H9 (cell line): ENCODE results near the gene SCAMP5. TPM values are rescaled to one million over a fixed set of nuclear protein-coding genes. Genes with fewer than 3 reads are reported as not detected.

Source experiments
- DNase-seq: peaks from one replicate; pipeline ENCODE4 v3.0.0-alpha.2; 2017
- H2AFZ ChIP-seq: one replicate; pipeline ENCODE4 v1.6.1; 2013; ENCODE audit warnings: mild to moderate bottlenecking, low read length, control low read depth, moderate library complexity
- H2AK5ac ChIP-seq: 2 replicates; pipeline ENCODE4 v1.6.1; 2013; ENCODE audit warnings: low read length, control low read depth, mixed read lengths; ENCODE audit not compliant: insufficient read length
- H2BK120ac ChIP-seq: one replicate; pipeline ENCODE4 v1.6.1; 2013; ENCODE audit warnings: low read depth, mild to moderate bottlenecking, low read length, control low read depth, inconsistent platforms; ENCODE audit not compliant: poor library complexity, severe bottlenecking
- H2BK12ac ChIP-seq: 2 replicates; pipeline ENCODE4 v1.6.1; 2013; ENCODE audit warnings: low read length, control low read depth, mixed read lengths, low read depth; ENCODE audit not compliant: insufficient read length
- H2BK15ac ChIP-seq: 2 replicates; pipeline ENCODE4 v1.6.1; 2013; ENCODE audit warnings: low read depth, low read length, control low read depth
- H2BK20ac ChIP-seq: one replicate; pipeline ENCODE4 v1.6.1; 2013; ENCODE audit warnings: low read depth, mild to moderate bottlenecking, low read length, control low read depth, inconsistent platforms; ENCODE audit not compliant: poor library complexity, severe bottlenecking
- H2BK5ac ChIP-seq: 2 replicates; pipeline ENCODE4 v1.6.1; 2013; ENCODE audit warnings: low read length, control low read depth, mixed read lengths; ENCODE audit not compliant: insufficient read length
- H3K14ac ChIP-seq: 2 replicates; pipeline ENCODE4 v1.6.1; 2013; ENCODE audit warnings: low read length, control low read depth; ENCODE audit not compliant: insufficient read depth
- H3K18ac ChIP-seq: 2 replicates; pipeline ENCODE4 v1.6.1; 2013; ENCODE audit warnings: low read depth, mild to moderate bottlenecking, mixed read lengths, low read length, control low read depth; ENCODE audit not compliant: insufficient read length
- H3K23ac ChIP-seq: 2 replicates; pipeline ENCODE4 v1.6.1; 2013; ENCODE audit warnings: low read length, control low read depth, mixed read lengths, low read depth; ENCODE audit not compliant: insufficient read length
- H3K23me2 ChIP-seq: 2 replicates; pipeline ENCODE4 v1.6.1; 2013; ENCODE audit warnings: low read depth, mild to moderate bottlenecking, mixed read lengths, low read length, control low read depth; ENCODE audit not compliant: insufficient read length, poor library complexity, severe bottlenecking
- H3K27ac ChIP-seq: 2 replicates; pipeline ENCODE4 v1.5.1; 2013; ENCODE audit warnings: low read length, control low read depth, mixed read lengths, low read depth; ENCODE audit not compliant: insufficient read length
- H3K27me3 ChIP-seq: 2 replicates; pipeline ENCODE4 v1.6.1; 2013; ENCODE audit warnings: low read length, control low read depth, inconsistent platforms; ENCODE audit not compliant: insufficient read depth
- H3K4ac ChIP-seq: 2 replicates; pipeline ENCODE4 v1.6.1; 2013; ENCODE audit warnings: low read depth, mild to moderate bottlenecking, control low read depth, inconsistent platforms, low read length, moderate library complexity
- H3K4me1 ChIP-seq: 2 replicates; pipeline ENCODE4 v1.6.1; 2013; ENCODE audit warnings: low read length, control low read depth, inconsistent platforms; ENCODE audit not compliant: insufficient read depth
- H3K4me2 ChIP-seq: 2 replicates; pipeline ENCODE4 v1.6.1; 2013; ENCODE audit warnings: low read length, control low read depth, mixed read lengths; ENCODE audit not compliant: insufficient read length, insufficient read depth
- H3K56ac ChIP-seq: 2 replicates; pipeline ENCODE4 v1.6.1; 2013; ENCODE audit warnings: low read depth, mild to moderate bottlenecking, mixed read lengths, low read length, control low read depth; ENCODE audit not compliant: insufficient read length
- H3K79me1 ChIP-seq: 2 replicates; pipeline ENCODE4 v1.6.1; 2013; ENCODE audit warnings: low read depth, mild to moderate bottlenecking, moderate library complexity, low read length, control low read depth, inconsistent platforms; ENCODE audit not compliant: insufficient read depth, poor library complexity, severe bottlenecking
- H3K79me2 ChIP-seq: 2 replicates; pipeline ENCODE4 v1.6.1; 2013; ENCODE audit warnings: low read length, control low read depth, inconsistent platforms; ENCODE audit not compliant: insufficient read depth
- H3K9ac ChIP-seq: 2 replicates; pipeline ENCODE4 v1.6.1; 2013; ENCODE audit warnings: low read length, control low read depth, mixed read lengths; ENCODE audit not compliant: insufficient read length; ENCODE audit errors: extremely low read depth
- H3K9me3 ChIP-seq: one replicate; pipeline ENCODE4 v1.6.1; 2013; ENCODE audit warnings: low read depth, low read length, inconsistent platforms; ENCODE audit not compliant: control insufficient read depth
- H3T11ph ChIP-seq: one replicate; pipeline ENCODE4 v1.6.1; 2013; ENCODE audit warnings: mild to moderate bottlenecking, low read length, control low read depth, inconsistent platforms
- H4K20me1 ChIP-seq: one replicate; pipeline ENCODE4 v1.6.1; 2013; ENCODE audit not compliant: control insufficient read depth, insufficient read length, insufficient read depth
- H4K5ac ChIP-seq: 2 replicates; pipeline ENCODE4 v1.6.1; 2013; ENCODE audit warnings: low read depth, mild to moderate bottlenecking, mixed read lengths, low read length, control low read depth; ENCODE audit not compliant: insufficient read length
- H4K8ac ChIP-seq: replicated peaks from 2 replicates; pipeline ENCODE4 v1.6.1; 2013; ENCODE audit warnings: low read length, control low read depth, mixed read lengths, low read depth; ENCODE audit not compliant: insufficient read length
- H4K91ac ChIP-seq: 2 replicates; pipeline ENCODE4 v1.6.1; 2013; ENCODE audit warnings: low read depth, mild to moderate bottlenecking, moderate library complexity, mixed read lengths, low read length, control low read depth; ENCODE audit not compliant: insufficient read length
- H3K27ac Mint-ChIP-seq, 3 experiments: 2 replicates in 2 of 3; 3 replicates in 1 of 3; pipeline ENCODE4 v1.8.0; 2020 to 2021; ENCODE audit warnings: mixed read lengths in 3 of 3, mild to moderate bottlenecking in 1 of 3, moderate library complexity in 1 of 3
- H3K27me3 Mint-ChIP-seq: 2 replicates; pipeline ENCODE4 v1.8.0; 2021; ENCODE audit warnings: low read depth, mild to moderate bottlenecking, moderate library complexity, mixed read lengths
- H3K36me3 Mint-ChIP-seq, 3 experiments: 2 replicates in 2 of 3; 3 replicates in 1 of 3; pipeline ENCODE4 v1.8.0; 2020 to 2021; ENCODE audit warnings: low read depth in 3 of 3, mixed read lengths in 3 of 3; ENCODE audit not compliant: insufficient read depth in 1 of 3
- H3K4me1 Mint-ChIP-seq, 2 experiments: 2 replicates each; pipeline ENCODE4 v1.8.0; 2020; ENCODE audit warnings: mixed read lengths in 2 of 2
- H3K4me3 Mint-ChIP-seq, 2 experiments: 2 replicates in 1 of 2; 3 replicates in 1 of 2; pipeline ENCODE4 v1.8.0; 2020 to 2021; ENCODE audit warnings: mild to moderate bottlenecking in 2 of 2, mixed read lengths in 2 of 2, moderate library complexity in 1 of 2
- H3K9me3 Mint-ChIP-seq, 2 experiments: 2 replicates in 1 of 2; 3 replicates in 1 of 2; pipeline ENCODE4 v1.8.0; 2020; ENCODE audit warnings: mild to moderate bottlenecking in 2 of 2, mixed read lengths in 2 of 2, moderate library complexity in 1 of 2
- WGBS: extraction: QIAGEN DNeasy Blood & Tissue Kit; methylation state at CpG from one replicate; pipeline ENCODE4 v1.1.7; 2013; ENCODE audit warnings: missing lambda C conversion rate, low lambda C conversion rate, mixed read lengths; ENCODE audit not compliant: insufficient read length; ENCODE audit errors: extremely low coverage; 5-methylcytosine and 5-hydroxymethylcytosine counted together
- total RNA-seq: library from RNA; stranded (reverse); gene quantifications from 2 replicates; pipeline ENCODE4 v1.2.1, GENCODE V29; 2021
- TF ChIP-seq, protein P1 (sequence below): fragments of 200-600 bp; sonication (generic); conservative IDR thresholded peaks from 3 replicates; pipeline ENCODE4 v1.8.0; 2021; ENCODE audit warnings: antibody characterized with exemption, mild to moderate bottlenecking

Gene SCAMP5
- total RNA-seq, 1 experiment from 2014 or later = 47.8 TPM

DNA sequence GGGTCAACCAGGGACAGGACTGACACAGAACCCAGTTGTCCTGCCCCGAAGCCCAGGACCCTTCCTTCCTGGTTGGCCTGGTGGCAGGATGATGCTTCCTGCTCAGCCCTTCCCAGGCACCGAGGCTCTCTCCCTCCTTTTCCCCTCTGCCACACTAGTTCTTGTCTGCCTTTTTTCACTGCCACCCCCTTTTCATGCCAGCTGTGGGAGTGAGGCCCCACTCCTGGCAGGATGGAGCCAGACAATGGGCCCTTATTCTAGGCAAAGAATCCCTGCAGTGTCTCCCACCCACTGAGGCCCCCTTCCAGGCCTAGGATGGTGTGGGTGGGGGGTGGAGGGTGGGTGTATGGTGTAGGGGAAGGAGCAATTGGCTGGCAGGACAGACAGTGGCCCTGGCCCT, 1.1 kb upstream of the SCAMP5 start:
- H3K23me2 ChIP-seq = peaks cover 8% of the 10 kb centered on the region

More for the DNA sequence above, 1.1 kb upstream of the SCAMP5 start:
- TF ChIP-seq, protein P1, sequence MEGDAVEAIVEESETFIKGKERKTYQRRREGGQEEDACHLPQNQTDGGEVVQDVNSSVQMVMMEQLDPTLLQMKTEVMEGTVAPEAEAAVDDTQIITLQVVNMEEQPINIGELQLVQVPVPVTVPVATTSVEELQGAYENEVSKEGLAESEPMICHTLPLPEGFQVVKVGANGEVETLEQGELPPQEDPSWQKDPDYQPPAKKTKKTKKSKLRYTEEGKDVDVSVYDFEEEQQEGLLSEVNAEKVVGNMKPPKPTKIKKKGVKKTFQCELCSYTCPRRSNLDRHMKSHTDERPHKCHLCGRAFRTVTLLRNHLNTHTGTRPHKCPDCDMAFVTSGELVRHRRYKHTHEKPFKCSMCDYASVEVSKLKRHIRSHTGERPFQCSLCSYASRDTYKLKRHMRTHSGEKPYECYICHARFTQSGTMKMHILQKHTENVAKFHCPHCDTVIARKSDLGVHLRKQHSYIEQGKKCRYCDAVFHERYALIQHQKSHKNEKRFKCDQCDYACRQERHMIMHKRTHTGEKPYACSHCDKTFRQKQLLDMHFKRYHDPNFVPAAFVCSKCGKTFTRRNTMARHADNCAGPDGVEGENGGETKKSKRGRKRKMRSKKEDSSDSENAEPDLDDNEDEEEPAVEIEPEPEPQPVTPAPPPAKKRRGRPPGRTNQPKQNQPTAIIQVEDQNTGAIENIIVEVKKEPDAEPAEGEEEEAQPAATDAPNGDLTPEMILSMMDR = no peak
- Histone ChIP-seq H3K56ac (no peak overlapping the region), H3K18ac (no peak overlapping the region), H3T11ph (no peak overlapping the region), H3K9me3 (no peaks in the 10 kb centered on the region), H2BK120ac (no peak overlapping the region), H3K27me3 (no peaks in the 10 kb centered on the region), H2BK12ac (no peak overlapping the region), H3K4ac (no peak overlapping the region), H2BK20ac (no peak overlapping the region), H2BK15ac (no peak overlapping the region), H3K79me2 (no peaks in the 10 kb centered on the region), H4K8ac (no peak overlapping the region), H3K14ac (no peak overlapping the region), H3K4me1 (no peaks in the 10 kb centered on the region), H4K91ac (no peak overlapping the region), H2BK5ac (no peak overlapping the region), H4K20me1 (no peaks in the 10 kb centered on the region), H3K23ac (no peak overlapping the region), H4K5ac (no peak overlapping the region), H3K9ac (no peak overlapping the region), H3K27ac (no peak overlapping the region), H3K4me2 (no peak overlapping the region), H2AK5ac (no peak overlapping the region), H3K79me1 (peaks cover 2% of the 10 kb centered on the region), H2AFZ (no peak overlapping the region)
- Mint-ChIP-seq H3K36me3 (peaks cover 7 to 14% (median 13%) of the 10 kb centered on the region in 3 experiments; a peak in 6 of 7 replicates), H3K27me3 (peaks cover 38% of the 10 kb centered on the region), H3K4me3 (no peak overlapping the region), H3K27ac (no peak overlapping the region), H3K9me3 (peaks cover 2 to 4% of the 10 kb centered on the region in 2 experiments; a peak in 3 of 5 replicates), H3K4me1 (peaks cover 13 to 16% of the 10 kb centered on the region in 2 experiments)
- no peak for DNase-seq
- no CpG with 5 or more reads among the region's 2 CpGs for WGBS
